Breast epithelium (tissue), 3 donors: Measurements from ENCODE around the gene FAM181A.

Source experiments
- POLR2A ChIP-seq: fragments of 450-650 bp; IDR thresholded peaks from one replicate; pipeline ENCODE4 v1.6.1; 2016; ENCODE audit warnings: antibody characterized with exemption, mild to moderate bottlenecking, moderate library complexity
- POLR2AphosphoS5 ChIP-seq, 3 donors: sonication (generic); formaldehyde crosslinking; IDR thresholded peaks; one replicate each; pipeline ENCODE4 v1.6.1; 2017; ENCODE audit warnings: antibody characterized with exemption in 3 of 3
- TF ChIP-seq, protein P1 (sequence below), 3 donors: fragments of 450-650 bp; IDR thresholded peaks; one replicate each; pipeline ENCODE4 v1.5.1; 2016 to 2017; ENCODE audit warnings: antibody characterized with exemption in 3 of 3, mild to moderate bottlenecking in 3 of 3, moderate library complexity in 3 of 3

DNA sequence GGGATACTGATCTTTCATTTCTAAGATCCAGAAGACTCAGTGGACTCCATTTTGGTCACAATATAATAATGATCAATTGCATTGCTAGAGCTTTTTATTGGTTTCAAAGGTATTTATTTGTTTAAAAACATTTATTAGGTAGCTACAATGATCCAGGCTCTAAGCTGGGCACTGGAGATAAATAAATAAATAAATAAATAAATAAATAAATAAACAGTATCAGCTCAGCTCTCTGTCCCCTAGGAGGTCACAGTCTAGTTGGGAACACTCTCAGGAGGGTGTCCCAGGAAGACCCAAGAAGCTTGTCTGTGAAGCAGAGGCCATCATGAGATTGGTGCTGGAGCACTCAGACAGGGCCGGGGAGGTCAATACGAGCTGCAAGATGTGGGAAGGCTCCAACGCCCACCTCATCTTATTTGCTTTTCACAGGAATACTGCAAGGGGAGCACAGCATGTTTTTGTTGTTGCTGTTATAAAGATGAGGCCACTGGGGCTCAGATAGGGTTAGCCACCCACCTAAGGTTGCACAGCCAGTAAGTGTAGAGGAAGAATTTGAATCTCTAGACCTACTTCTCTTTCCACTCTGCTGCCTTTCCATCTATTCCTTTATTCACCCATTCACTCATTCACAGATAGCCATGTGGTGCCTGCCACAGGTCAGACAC lies 33.8 kb downstream of the FAM181A start:
- TF ChIP-seq, protein P1, sequence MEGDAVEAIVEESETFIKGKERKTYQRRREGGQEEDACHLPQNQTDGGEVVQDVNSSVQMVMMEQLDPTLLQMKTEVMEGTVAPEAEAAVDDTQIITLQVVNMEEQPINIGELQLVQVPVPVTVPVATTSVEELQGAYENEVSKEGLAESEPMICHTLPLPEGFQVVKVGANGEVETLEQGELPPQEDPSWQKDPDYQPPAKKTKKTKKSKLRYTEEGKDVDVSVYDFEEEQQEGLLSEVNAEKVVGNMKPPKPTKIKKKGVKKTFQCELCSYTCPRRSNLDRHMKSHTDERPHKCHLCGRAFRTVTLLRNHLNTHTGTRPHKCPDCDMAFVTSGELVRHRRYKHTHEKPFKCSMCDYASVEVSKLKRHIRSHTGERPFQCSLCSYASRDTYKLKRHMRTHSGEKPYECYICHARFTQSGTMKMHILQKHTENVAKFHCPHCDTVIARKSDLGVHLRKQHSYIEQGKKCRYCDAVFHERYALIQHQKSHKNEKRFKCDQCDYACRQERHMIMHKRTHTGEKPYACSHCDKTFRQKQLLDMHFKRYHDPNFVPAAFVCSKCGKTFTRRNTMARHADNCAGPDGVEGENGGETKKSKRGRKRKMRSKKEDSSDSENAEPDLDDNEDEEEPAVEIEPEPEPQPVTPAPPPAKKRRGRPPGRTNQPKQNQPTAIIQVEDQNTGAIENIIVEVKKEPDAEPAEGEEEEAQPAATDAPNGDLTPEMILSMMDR (IDR thresholded peaks at IDR 0.05): no peak
- TF ChIP-seq POLR2A (no peak), POLR2AphosphoS5 (IDR thresholded peaks at IDR 0.05) (no peak)
